A673 (cell line): Measurements from ENCODE around the gene WDR20.

ENCODE experiments used
- EZH2 ChIP-seq: fragments of 200-600 bp; sonication (generic); IDR thresholded peaks from 2 replicates; pipeline ENCODE4 v1.6.1; 2017; ENCODE audit warnings: borderline replicate concordance, low read depth, mild to moderate bottlenecking, mixed read lengths, antibody characterized with exemption, low read length; ENCODE audit not compliant: poor library complexity, severe bottlenecking
- TF ChIP-seq, protein P1 (sequence below): fragments of 300-800, 200-600 bp; sonication (generic); conservative IDR thresholded peaks from 2 replicates; pipeline ENCODE4 v1.5.1; 2017; ENCODE audit warnings: low read depth, mild to moderate bottlenecking, antibody characterized with exemption, low read length, moderate library complexity, mixed read lengths

DNA sequence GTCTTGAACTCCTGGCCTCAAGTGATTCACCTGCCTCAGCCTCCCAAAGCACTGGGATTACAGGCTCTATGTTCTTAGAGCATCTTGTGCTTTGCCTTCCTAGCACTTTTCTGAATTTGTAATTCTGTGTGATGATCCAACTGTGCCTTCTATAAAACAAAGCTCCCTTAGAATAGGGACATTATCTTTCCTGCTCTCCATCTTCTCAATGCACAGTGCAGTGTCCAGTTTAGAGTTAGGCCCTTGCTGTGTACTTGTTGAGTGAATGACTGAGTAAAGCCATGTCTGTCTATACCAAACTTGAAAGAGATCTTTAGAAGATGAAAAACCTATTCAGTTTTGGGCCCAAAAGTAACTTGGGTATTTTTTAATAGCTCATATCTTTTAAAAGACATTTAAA lies 5.2 kb downstream of the WDR20 start:
- TF ChIP-seq, protein P1, sequence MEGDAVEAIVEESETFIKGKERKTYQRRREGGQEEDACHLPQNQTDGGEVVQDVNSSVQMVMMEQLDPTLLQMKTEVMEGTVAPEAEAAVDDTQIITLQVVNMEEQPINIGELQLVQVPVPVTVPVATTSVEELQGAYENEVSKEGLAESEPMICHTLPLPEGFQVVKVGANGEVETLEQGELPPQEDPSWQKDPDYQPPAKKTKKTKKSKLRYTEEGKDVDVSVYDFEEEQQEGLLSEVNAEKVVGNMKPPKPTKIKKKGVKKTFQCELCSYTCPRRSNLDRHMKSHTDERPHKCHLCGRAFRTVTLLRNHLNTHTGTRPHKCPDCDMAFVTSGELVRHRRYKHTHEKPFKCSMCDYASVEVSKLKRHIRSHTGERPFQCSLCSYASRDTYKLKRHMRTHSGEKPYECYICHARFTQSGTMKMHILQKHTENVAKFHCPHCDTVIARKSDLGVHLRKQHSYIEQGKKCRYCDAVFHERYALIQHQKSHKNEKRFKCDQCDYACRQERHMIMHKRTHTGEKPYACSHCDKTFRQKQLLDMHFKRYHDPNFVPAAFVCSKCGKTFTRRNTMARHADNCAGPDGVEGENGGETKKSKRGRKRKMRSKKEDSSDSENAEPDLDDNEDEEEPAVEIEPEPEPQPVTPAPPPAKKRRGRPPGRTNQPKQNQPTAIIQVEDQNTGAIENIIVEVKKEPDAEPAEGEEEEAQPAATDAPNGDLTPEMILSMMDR, result no peak
- no peak for TF ChIP-seq EZH2
